Right lobe of liver (tissue), 6 donors: Measurements from ENCODE around the gene PCMTD2. TPM values are rescaled to one million over a fixed set of nuclear protein-coding genes. Genes with fewer than 3 reads are reported as not detected.

Experiments
- ATAC-seq, 4 donors: fragments of 200-7000 bp; cut with Tn5 transposase; one replicate each; pipeline ENCODE4 v1.9.1; 2020; ENCODE audit warnings: mild to moderate bottlenecking in 4 of 4, moderate library complexity in 4 of 4
- DNase-seq, 3 donors: peaks; one replicate each; pipeline ENCODE4 v3.0.0-alpha.2; 2020
- H3K27ac ChIP-seq, 3 donors: fragments of 200-600 bp; one replicate each; pipeline ENCODE4 v1.8.0; 2022
- H3K27me3 ChIP-seq, 2 donors: fragments of 200-600 bp; one replicate each; pipeline ENCODE4 v1.8.0; 2022
- H3K36me3 ChIP-seq, 4 donors: fragments of 200-600 bp; sonication (generic) in 1 of 4; one replicate each; pipeline versions ENCODE4 v1.5.1 to v1.8.0; 2017 to 2022; ENCODE audit warnings: control low read depth in 1 of 4
- H3K4me1 ChIP-seq, 4 donors: fragments of 200-600 bp; sonication (generic) in 1 of 4; one replicate each; pipeline versions ENCODE4 v1.5.1 to v1.8.0; 2017 to 2022; ENCODE audit warnings: control low read depth in 1 of 4
- H3K4me3 ChIP-seq, 3 donors: fragments of 200-600 bp; one replicate each; pipeline ENCODE4 v1.8.0; 2022
- H3K9me3 ChIP-seq, 4 donors: fragments of 200-600 bp; sonication (generic) in 1 of 4; one replicate each; pipeline versions ENCODE4 v1.5.1 to v1.8.0; 2017 to 2022; ENCODE audit warnings: control low read depth in 1 of 4
- CTCF ChIP-seq, 4 donors: fragments of 200-600 bp in 3 of 4; fragments of 450-650 bp in 1 of 4; IDR thresholded peaks; one replicate each; pipeline versions ENCODE4 v1.5.1 to v1.8.0; 2016 to 2022; ENCODE audit warnings: antibody characterized with exemption in 4 of 4, mild to moderate bottlenecking in 2 of 4
- POLR2A ChIP-seq: fragments of 450-650 bp; IDR thresholded peaks from one replicate; pipeline ENCODE4 v1.6.1; 2017; ENCODE audit warnings: antibody characterized with exemption, mild to moderate bottlenecking
- whole genome bisulfite sequencing: methylation state at CpG from one replicate; pipeline ENCODE4 v1.1.6; 2018; ENCODE audit warnings: low coverage, low lambda C conversion rate; ENCODE audit not compliant: insufficient coverage; ENCODE audit errors: missing lambda C conversion rate; 5-methylcytosine and 5-hydroxymethylcytosine counted together
- intact Hi-C, 2 donors: fragments of 100-400 bp; cut with DNase I; formaldehyde crosslinking; loops; one replicate each; pipeline versions ENCODE4 v1.11.2 to v1.14.1; 2022
- long read RNA-seq: library from polyadenylated mRNA; unstranded; transcript quantifications from one replicate; pipeline ENCODE4 v2.0.0, GENCODE V29; 2019
- total RNA-seq, 6 experiments: library from RNA; depleted of rRNA in 2 of 6; stranded (reverse); fragments of >200 nt in 2 of 6; fragmentation: NEBNext Ultra II Directional in 3 of 6; extraction: Animal tissue kit (Norgen Biotek cat#: 25700) in 3 of 6; gene quantifications; one replicate each; pipeline versions ENCODE4 v1.1.0 to v1.2.4, GENCODE V29; 2016 to 2023
- donor health status: DM: no; HTN: yes; CAD: no.
- donor health status: DM: no; HTN: no; CAD: no.
- donor health status: DM: no; HTN: no; CAD: no.
- donor health status: DM: no; HTN: yes; CAD: no.
- donor health status: DM: no; HTN: yes; CAD: no.

The PCMTD2 gene
- 10 to 100 TPM; 24.5 to 39.7 (median 28.6) TPM for total RNA-seq
- long read RNA-seq, partial matches to known transcripts = 0 of 5 reads
- long read RNA-seq, other reads (novel, unspliced or antisense) = 4 of 5 reads

GRCh38 chr20:64255361-64256281 lies at the start of gene PCMTD2:
Gene PCMTD2, plus strand, starts transcription at chr20:64255748. Its CDS starts 4,218 bp downstream, at chr20:64259966.
- no peaks in the 10 kb centered on the region for H3K9me3 ChIP-seq
- DNase-seq (peak; percentile 81 to 87 (median 84)), ATAC-seq (peak; percentile 87 to 95 (median 92))
- TF ChIP-seq CTCF (IDR thresholded peaks at IDR 0.05) (no peak), POLR2A (peak; percentile 77)
- H3K27me3 ChIP-seq = no peaks in the 10 kb centered on the region
- H3K27ac ChIP-seq = peak within 1 kb of the TSS; percentile 78 to 94 (median 81)
- H3K4me1 ChIP-seq = peaks cover 0 to 11% (median 0%) of the 10 kb centered on the region in 4 donors
- WGBS = 0% methylated on average over 12 of the region's 96 CpGs
- peak within 1 kb of the TSS; percentile 79 to 92 (median 83) for H3K4me3 ChIP-seq
- intact Hi-C loops = no loop called here
- H3K36me3 ChIP-seq = no peaks in the 10 kb centered on the region

- H3K4me3 ChIP-seq = no peak overlapping the region
- DNase-seq (no peak), ATAC-seq (no peak)
- H3K9me3 ChIP-seq = no peaks in the 10 kb centered on the region
- WGBS = 74% methylated on average over 2 of the region's 8 CpGs
- no peaks in the 10 kb centered on the region for H3K27me3 ChIP-seq
- no peaks in the 10 kb centered on the region for H3K4me1 ChIP-seq
- no peak for TF ChIP-seq POLR2A
- no peak for TF ChIP-seq CTCF (IDR thresholded peaks at IDR 0.05)
- H3K27ac ChIP-seq = no peak overlapping the region
- intact Hi-C loops = no loop called here
- no peaks in the 10 kb centered on the region for H3K36me3 ChIP-seq
Observed at GRCh38 chr20:64206614-64207013, 48.9 kb upstream of the PCMTD2 start.

GRCh38 chr20:64207641-64208590 lies 47.6 kb upstream of the PCMTD2 start:
- 87% methylated on average over 9 of the region's 25 CpGs for WGBS
- DNase-seq = no peak
- intact Hi-C loops = no loop called here

More at GRCh38 chr20:64207641-64208590, 47.6 kb upstream of the PCMTD2 start:
- Histone ChIP-seq H3K4me1 (peaks cover 0 to 7% (median under 1%) of the 10 kb centered on the region in 4 donors), H3K27ac (no peak overlapping the region), H3K36me3 (no peaks in the 10 kb centered on the region), H3K9me3 (no peaks in the 10 kb centered on the region), H3K27me3 (no peaks in the 10 kb centered on the region), H3K4me3 (no peak overlapping the region)
- TF ChIP-seq POLR2A (no peak), CTCF (IDR thresholded peaks at IDR 0.05) (no peak)
- ATAC-seq = no peak
